GM12878 (cell line): ENCODE measurements around the gene LRRC30. TPM values are rescaled to one million over a fixed set of nuclear protein-coding genes. Genes with fewer than 3 reads are reported as not detected.

Experiments
- ATAC-seq: fragments of 200-7000 bp; cut with Tn5 transposase; 3 replicates; pipeline ENCODE4 v1.9.1; 2020; ENCODE audit warnings: mild to moderate bottlenecking, moderate library complexity
- BruUV-seq: library from RNA; stranded (reverse); fragments of 400-500 nt; replicated peaks from 2 replicates; lab custom pipeline; 2021; lab: Mats Ljungman, UMichigan
- CTCF ChIA-PET: fragments of 300-600 bp; sonication (Branson Sonifier 250); formaldehyde crosslinking; extraction: SDS; loops from one replicate; lab custom pipeline; 2021; ENCODE audit warnings: inconsistent platforms; lab: Yijun Ruan, JAX
- POLR2A ChIA-PET: fragments of 350-600 bp; formaldehyde crosslinking; extraction: SDS; loops from one replicate; lab custom pipeline; 2021; ENCODE audit warnings: inconsistent platforms; lab: Charles Lee
- RAD21 ChIA-PET: fragments of 300-600 bp; sonication (Branson Sonifier 250); formaldehyde crosslinking; loops from one replicate; lab custom pipeline; 2023; ENCODE audit warnings: antibody characterized with exemption; ENCODE audit not compliant: unreplicated experiment; lab: Charles Lee
- SMC1A ChIA-PET: fragments of 300-600 bp; sonication (Branson Sonifier 250); formaldehyde crosslinking; loops from one replicate; lab custom pipeline; 2023; ENCODE audit not compliant: unreplicated experiment, uncharacterized antibody; lab: Charles Lee
- DNase-seq: peaks from one replicate; pipeline ENCODE4 v3.0.0-alpha.2; 2011; ENCODE audit warnings: low read depth, low spot score
- FAIRE-seq: peaks from 3 replicates; lab custom pipeline; 2011; peaks lifted over from hg19 to GRCh38; lab: Jason Lieb, UNC
- H2AFZ ChIP-seq: 2 replicates; pipeline ENCODE4 v1.6.0; 2011; ENCODE audit warnings: low read depth, low read length, control low read depth; ENCODE audit not compliant: control insufficient read depth
- H3K27ac ChIP-seq: 2 replicates; pipeline ENCODE4 v1.5.1; 2011; ENCODE audit warnings: control low read depth; ENCODE audit not compliant: control insufficient read depth, insufficient read depth
- H3K27me3 ChIP-seq, 2 experiments: replicated peaks in 1 of 2; 2 replicates each; pipeline versions ENCODE4 v1.6.0 to v1.6.1; 2011; ENCODE audit warnings: low read length in 1 of 2; ENCODE audit not compliant: control insufficient read depth in 2 of 2, insufficient read depth in 2 of 2
- H3K36me3 ChIP-seq, 2 experiments: 2 replicates each; pipeline ENCODE4 v1.5.1; 2011; ENCODE audit warnings: low read length in 1 of 2; ENCODE audit not compliant: control insufficient read depth in 2 of 2, insufficient read depth in 2 of 2
- H3K4me1 ChIP-seq: 2 replicates; pipeline ENCODE4 v1.6.1; 2011; ENCODE audit warnings: mild to moderate bottlenecking, low read length, moderate library complexity, mixed read lengths; ENCODE audit not compliant: control insufficient read depth, insufficient read depth
- H3K4me2 ChIP-seq: 2 replicates; pipeline ENCODE4 v1.6.0; 2011; ENCODE audit warnings: control low read depth; ENCODE audit not compliant: control insufficient read depth, insufficient read depth
- H3K4me3 ChIP-seq: fragments of 200-600 bp; sonication (generic); 2 replicates; pipeline ENCODE4 v1.5.1; 2016
- H3K79me2 ChIP-seq: 2 replicates; pipeline ENCODE4 v1.6.0; 2011; ENCODE audit warnings: low read length; ENCODE audit not compliant: control insufficient read depth, insufficient read depth
- H3K9ac ChIP-seq: 2 replicates; pipeline ENCODE4 v1.8.0; 2011; ENCODE audit warnings: low read length, control low read depth, mixed read lengths; ENCODE audit not compliant: control insufficient read depth, insufficient read depth
- H3K9me3 ChIP-seq: replicated peaks from 3 replicates; pipeline ENCODE4 v1.5.1; 2011; ENCODE audit warnings: mild to moderate bottlenecking, low read length; ENCODE audit not compliant: control insufficient read depth, insufficient read depth
- H4K20me1 ChIP-seq: 2 replicates; pipeline ENCODE4 v1.6.0; 2011; ENCODE audit not compliant: control insufficient read depth, insufficient read depth
- ASH2L ChIP-seq: fragments of 300-600, 200-600 bp; sonication (generic); IDR thresholded peaks from 2 replicates; pipeline ENCODE4 v1.6.1; 2017; ENCODE audit warnings: low read depth, mild to moderate bottlenecking, borderline replicate concordance
- CBFB ChIP-seq: IDR thresholded peaks from 2 replicates; pipeline ENCODE4 v1.6.1; 2016; ENCODE audit warnings: antibody characterized with exemption, low read depth
- NFYB ChIP-seq: IDR thresholded peaks from 2 replicates; pipeline ENCODE4 v1.6.1; 2011; ENCODE audit warnings: low read depth, mild to moderate bottlenecking, low read length, improper control_type of control experiment, moderate library complexity; ENCODE audit not compliant: insufficient read depth
- RB1 ChIP-seq: fragments of 450-650 bp; formaldehyde crosslinking; IDR thresholded peaks from 2 replicates; pipeline ENCODE4 v1.6.1; 2017; ENCODE audit warnings: mild to moderate bottlenecking, borderline replicate concordance
- ZNF207 ChIP-seq: fragments of 450-650 bp; IDR thresholded peaks from 2 replicates; pipeline ENCODE4 v1.6.1; 2014; ENCODE audit warnings: antibody characterized with exemption, mild to moderate bottlenecking, borderline replicate concordance
- WGBS: methylation state at CpG from one replicate; pipeline ENCODE4 v1.1.6; 2016; ENCODE audit warnings: low lambda C conversion rate; ENCODE audit not compliant: insufficient replicate concordance, insufficient coverage; ENCODE audit errors: missing lambda C conversion rate; 5-methylcytosine and 5-hydroxymethylcytosine counted together
- in situ Hi-C: fragments of 300-500 bp; cut with MboI; formaldehyde crosslinking; loops from 9 replicates; pipeline ENCODE4 v1.14.3; 2018; ENCODE audit warnings: mixed read lengths
- intact Hi-C: fragments of 100-400 bp; cut with micrococcal nuclease; formaldehyde crosslinking; loops from one replicate; pipeline ENCODE4 v1.14.2; 2022; ENCODE audit not compliant: unreplicated experiment
- polyA plus RNA-seq, 11 experiments: library from polyadenylated mRNA; depleted of rRNA in 4 of 11; unstranded in 6 of 11; stranded (reverse) in 5 of 11; fragments of >200 nt; fragmentation: Nextera tagmentation in 4 of 11; fragmentation: Illumina TruSeq in 1 of 11; extraction: Ambion mirVana in 4 of 11; extraction: Trizol in 1 of 11; gene quantifications; 1 replicate in 1 of 11; 2 replicates in 10 of 11; pipeline versions ENCODE4 v1.2.1 to v1.2.3, GENCODE V29; 2011 to 2016; ENCODE audit warnings: inconsistent platforms in 2 of 11, missing spikeins in 2 of 11, low read depth in 1 of 11
- total RNA-seq, 4 experiments: library from RNA; depleted of rRNA in 3 of 4; stranded (reverse); fragments of >200 nt in 3 of 4; fragmentation: Illumina TruSeq in 1 of 4; extraction: Trizol in 1 of 4; gene quantifications; 2 replicates each; pipeline versions ENCODE4 v1.2.1 to v1.2.3, GENCODE V29; 2013 to 2021

LRRC30 gene
- total and polyA plus RNA-seq, 10 of the 15 experiments (the other 5 are each of a cell fraction or from before 2014, with no cell fraction given) = not detected

DNA sequence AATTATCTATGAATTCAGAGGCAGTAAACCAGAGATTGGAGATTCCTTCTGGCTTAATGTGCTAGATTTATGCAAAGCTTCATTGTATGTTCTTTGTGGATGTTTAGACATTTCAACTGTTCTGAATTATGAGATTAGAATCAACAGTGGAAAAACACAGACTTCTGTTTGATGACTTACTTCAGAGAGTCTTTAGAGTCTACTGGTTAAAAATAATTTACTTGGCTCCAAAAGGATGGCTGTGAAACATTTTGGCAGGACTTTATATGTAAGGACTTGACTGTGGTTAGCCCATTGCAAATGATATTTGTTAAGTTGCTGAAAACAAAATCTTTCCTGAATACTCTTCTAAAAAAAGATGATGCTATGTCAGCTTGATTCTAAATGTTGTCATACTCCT, 25.5 kb upstream of the LRRC30 start:
- H3K4me1 ChIP-seq = no peaks in the 10 kb centered on the region

GRCh38 chr18:7206217-7206616, 24.7 kb upstream of the LRRC30 start:
- no TSS peak for BruUV-seq

More for the DNA sequence above, 25.5 kb upstream of the LRRC30 start:
- DNase-seq (no peak), FAIRE-seq (no peak), ATAC-seq (no peak)
- BruUV-seq = no TSS peak
- TF ChIP-seq RB1 (no peak), NFYB (no peak), ASH2L (no peak), CBFB (no peak)
- Histone ChIP-seq H3K4me3 (no peak overlapping the region), H4K20me1 (no peaks in the 10 kb centered on the region), H2AFZ (no peak overlapping the region), H3K9me3 (no peaks in the 10 kb centered on the region), H3K4me2 (no peak overlapping the region), H3K9ac (no peak overlapping the region), H3K36me3 (no peaks in the 10 kb centered on the region), H3K79me2 (no peaks in the 10 kb centered on the region), H3K27ac (no peak overlapping the region), H3K27me3 (no peaks in the 10 kb centered on the region; a peak in 1 of 4 replicates)
- ChIA-PET POLR2A (no interaction called here), CTCF (interaction anchor here (0.6 kb wide), 1 partner anchor 949 kb away, joined by 3 read pairs; no protein-coding TSS in a partner anchor), SMC1A (no interaction called here), RAD21 (no interaction called here)
- in situ Hi-C loops = loop anchor here (25.0 kb wide), 2 partner anchors 1182 to 1432 kb away; no protein-coding TSS in a partner anchor
- intact Hi-C loops = no loop called here

More at GRCh38 chr18:7206217-7206616, 24.7 kb upstream of the LRRC30 start:
- no peak overlapping the region for H3K4me3 ChIP-seq
- TF ChIP-seq ZNF207 = no peak
- H3K27me3 ChIP-seq = no peaks in the 10 kb centered on the region; a peak in 1 of 4 replicates
- intact Hi-C loops (no loop called here), in situ Hi-C loops (loop anchor here (25.0 kb wide), 2 partner anchors 1181 to 1431 kb away; no protein-coding TSS in a partner anchor)
- WGBS = 10% methylated on average over 6 of the region's 6 CpGs
- ATAC-seq (no peak), DNase-seq (no peak), FAIRE-seq (no peak)
- ChIA-PET RAD21 (no interaction called here), POLR2A (no interaction called here), SMC1A (no interaction called here), CTCF (no interaction called here)
- H3K27ac ChIP-seq = no peak overlapping the region
- H3K4me1 ChIP-seq = no peaks in the 10 kb centered on the region
- H2AFZ ChIP-seq = no peak overlapping the region
- H3K4me2 ChIP-seq = no peak overlapping the region
- no peaks in the 10 kb centered on the region for H3K36me3 ChIP-seq
- H3K9ac ChIP-seq = no peak overlapping the region
- H3K9me3 ChIP-seq = no peaks in the 10 kb centered on the region
- H4K20me1 ChIP-seq = no peaks in the 10 kb centered on the region
- no peaks in the 10 kb centered on the region for H3K79me2 ChIP-seq
